Activated CD4-positive, alpha-beta T cell treated with anti-CD3 and anti-CD28 coated beads for 1 hour (primary cell): Measurements from ENCODE around the gene HARBI1.
"Not testable (repeated sequence)": the region's sequence is repeated elsewhere in the genome, so short reads cannot be mapped to it uniquely, and the experiment has no call there.

Experiments
- DNase-seq: peaks from one replicate; pipeline ENCODE4 v3.0.0-alpha.2; 2020

HARBI1 gene

GRCh38 chr11:46594785-46595184, 22.2 kb downstream of the HARBI1 start:
- no peak for DNase-seq

- DNase-seq: no peak
Observed at GRCh38 chr11:46594374-46594700, 22.7 kb downstream of the HARBI1 start.

DNA sequence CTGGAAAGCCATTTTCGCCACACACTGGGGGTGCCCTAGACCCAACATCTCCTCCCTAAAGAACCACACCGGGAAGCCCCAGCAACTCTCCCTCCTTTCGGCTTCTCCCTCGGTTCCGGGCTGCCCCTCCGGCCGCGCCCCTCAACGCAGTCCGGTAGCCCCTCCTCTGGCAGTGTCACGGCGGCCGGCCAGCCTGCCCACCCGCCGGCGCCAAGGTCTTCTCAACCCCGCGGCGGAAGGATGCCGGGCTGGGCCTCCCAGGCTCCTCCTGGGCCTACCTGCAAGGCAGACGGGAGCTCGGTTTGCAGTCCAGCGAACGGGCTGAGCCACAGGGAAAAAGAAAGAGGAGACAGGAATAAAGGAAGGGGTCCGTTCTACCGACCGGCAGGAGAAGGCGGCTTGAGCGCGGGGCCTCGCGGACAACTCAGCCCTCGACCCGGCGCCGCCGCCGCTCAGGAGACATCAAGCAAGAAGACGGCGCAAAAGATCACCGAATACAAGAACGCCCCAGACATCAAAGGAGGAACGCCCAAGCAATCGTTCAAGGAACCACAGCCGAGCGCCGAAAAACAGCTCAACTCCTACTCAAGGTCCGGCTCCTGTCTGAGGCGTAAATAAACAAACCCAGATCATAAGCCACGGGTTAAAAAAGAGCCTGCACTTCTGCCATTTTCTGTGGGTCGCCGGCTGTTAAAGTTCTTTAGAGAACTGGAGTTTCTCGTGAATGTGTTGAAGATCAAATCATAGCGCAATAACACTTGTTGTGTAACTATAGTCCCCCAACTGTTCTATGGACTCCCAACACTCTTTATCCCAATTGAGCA, 23.3 kb downstream of the HARBI1 start, which contains the start of gene AMBRA1:
Gene AMBRA1 (minus strand): TSS at position 474 of the 824 bp plus-strand sequence. CDS start 45,643 bp downstream, outside the sequence.
- peak; percentile 68 for DNase-seq

DNA sequence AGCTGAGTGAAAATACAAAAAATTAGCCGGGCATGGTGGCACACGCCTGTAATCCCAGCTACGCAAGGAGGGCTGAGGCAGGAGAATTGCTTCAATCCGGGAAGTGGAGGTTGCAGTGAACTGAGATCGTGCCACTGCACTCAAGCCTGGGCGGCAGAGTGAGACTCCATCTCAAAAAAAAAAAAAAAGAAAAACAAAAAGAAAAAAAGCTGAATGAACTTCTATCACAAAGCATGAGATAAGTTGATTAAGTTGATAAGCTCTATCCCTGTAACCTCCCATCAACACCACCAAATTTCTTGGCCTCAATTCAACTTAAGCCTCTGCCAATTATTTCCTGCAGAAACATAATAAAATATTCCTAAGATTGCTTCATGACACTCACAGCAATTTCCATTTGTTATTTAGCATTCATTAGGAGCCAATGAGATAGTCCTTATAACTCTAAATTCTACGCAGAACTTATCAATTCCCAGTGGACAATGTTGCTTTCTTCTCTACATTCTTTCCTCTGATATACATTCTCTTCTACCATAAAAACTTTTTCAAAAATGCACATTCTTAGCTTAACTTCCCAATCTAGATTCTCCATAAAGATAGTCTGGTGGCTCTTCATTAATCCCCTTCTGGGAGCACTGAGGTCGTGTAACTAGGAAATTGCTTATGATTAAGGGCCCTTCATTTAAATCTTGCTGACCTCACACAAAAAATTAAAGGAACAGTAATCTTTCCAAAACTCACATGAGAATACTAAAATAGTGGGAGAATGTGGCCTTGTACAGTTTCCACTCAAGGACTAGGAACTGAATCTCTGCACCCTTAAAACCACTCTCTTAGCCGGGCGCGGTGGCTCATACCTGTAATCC, 26.1 kb downstream of the HARBI1 start:
- DNase-seq: no peak

- DNase-seq: no peak
Observed at GRCh38 chr11:46588915-46589314, 28.1 kb downstream of the HARBI1 start.

DNA sequence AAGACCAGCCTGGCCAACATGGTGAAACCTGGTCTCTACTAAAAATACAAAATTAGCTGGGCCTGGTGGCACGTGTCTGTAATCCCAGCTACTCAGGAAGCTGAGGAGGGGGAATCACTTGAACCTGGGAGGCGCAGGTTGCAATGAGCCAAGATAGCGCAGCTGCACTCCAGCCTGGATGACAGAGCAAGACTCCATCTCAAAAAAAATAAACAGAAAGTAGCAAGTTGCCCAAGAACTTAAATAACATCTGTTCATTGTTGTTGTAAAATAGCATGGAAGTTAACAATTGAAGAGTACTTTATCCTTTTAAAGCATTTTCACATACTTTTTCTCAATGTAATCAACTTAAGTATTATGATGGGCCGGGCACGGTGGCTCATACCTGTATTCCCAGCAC, 28.9 kb downstream of the HARBI1 start:
- no peak for DNase-seq

- not testable (repeated sequence) for DNase-seq
Observed at GRCh38 chr11:46583513-46583912, 33.5 kb downstream of the HARBI1 start.

- DNase-seq: no peak
Observed at GRCh38 chr11:46582588-46582987, 34.4 kb downstream of the HARBI1 start.

- DNase-seq: no peak
Observed at GRCh38 chr11:46577058-46577457, 40.0 kb downstream of the HARBI1 start.

DNA sequence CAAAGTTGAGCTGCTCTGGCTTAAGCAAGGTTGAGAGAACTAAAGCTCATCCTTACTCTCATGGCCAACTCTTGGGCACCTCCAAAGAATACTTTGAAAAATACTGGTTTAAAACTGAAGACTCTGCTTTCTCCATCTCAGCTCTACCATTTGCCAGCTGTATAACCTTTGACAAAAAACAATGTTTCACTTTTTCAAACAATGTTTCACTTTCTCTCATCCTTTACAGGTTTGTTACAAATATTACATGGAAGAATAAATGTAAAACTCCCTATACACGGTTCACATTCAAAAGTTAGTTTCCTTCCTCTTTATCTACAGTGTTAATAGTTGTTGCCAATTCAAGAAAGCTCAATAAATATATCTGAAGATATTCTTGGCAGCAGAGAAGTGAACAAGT, 42.4 kb downstream of the HARBI1 start:
- no peak for DNase-seq

DNA sequence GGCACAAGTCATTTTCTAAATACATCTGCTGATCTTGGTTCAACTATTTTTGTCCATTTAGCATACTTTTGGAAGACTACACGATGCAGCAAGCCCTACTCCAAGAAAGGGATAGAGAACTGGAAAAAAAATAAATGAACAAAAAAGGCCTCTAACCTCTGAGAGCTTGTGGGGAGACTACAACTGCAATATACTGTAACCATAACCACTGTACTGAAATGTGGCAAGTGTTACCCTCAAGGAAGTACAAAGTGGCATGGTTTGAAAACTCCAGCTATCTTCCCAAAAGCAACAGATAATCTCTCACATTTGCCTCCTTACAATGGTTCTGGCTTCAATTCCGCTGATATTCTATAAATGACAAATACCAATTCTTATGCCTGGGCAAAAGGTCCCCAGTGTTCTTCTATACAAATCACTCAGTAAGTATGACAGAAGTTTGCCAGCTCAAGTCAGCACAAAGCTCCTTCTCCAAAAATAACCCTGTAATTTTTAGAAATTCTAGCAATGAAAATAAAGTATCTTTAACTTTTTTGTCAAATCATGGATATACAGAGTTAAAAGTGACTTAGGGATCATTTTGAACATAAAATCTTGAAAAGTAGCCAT, 46.1 kb downstream of the HARBI1 start:
- no peak for DNase-seq

GRCh38 chr11:46565232-46565840, 51.7 kb downstream of the HARBI1 start:
- no peak for DNase-seq

- DNase-seq: no peak
Observed at GRCh38 chr11:46564459-46564858, 52.6 kb downstream of the HARBI1 start.

DNA sequence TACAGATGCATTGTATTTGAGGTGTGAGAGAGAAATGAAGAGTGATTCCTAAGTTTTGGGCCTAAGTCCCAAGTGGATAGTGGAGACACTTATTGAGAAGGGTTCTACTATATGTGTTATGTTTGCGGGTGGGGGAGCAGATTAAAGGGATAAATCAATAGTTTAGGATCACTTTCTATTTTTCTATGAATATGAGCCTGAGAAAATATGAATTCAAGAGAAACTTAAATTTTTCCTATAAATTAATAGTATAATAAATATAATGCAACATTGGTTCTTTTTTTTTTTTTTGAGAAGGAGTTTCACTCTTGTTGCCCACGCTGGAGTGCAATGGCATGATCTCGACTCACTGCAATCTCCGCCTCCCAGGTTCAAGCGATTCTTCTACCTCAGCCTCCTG, 54.5 kb downstream of the HARBI1 start:
- DNase-seq: no peak

DNA sequence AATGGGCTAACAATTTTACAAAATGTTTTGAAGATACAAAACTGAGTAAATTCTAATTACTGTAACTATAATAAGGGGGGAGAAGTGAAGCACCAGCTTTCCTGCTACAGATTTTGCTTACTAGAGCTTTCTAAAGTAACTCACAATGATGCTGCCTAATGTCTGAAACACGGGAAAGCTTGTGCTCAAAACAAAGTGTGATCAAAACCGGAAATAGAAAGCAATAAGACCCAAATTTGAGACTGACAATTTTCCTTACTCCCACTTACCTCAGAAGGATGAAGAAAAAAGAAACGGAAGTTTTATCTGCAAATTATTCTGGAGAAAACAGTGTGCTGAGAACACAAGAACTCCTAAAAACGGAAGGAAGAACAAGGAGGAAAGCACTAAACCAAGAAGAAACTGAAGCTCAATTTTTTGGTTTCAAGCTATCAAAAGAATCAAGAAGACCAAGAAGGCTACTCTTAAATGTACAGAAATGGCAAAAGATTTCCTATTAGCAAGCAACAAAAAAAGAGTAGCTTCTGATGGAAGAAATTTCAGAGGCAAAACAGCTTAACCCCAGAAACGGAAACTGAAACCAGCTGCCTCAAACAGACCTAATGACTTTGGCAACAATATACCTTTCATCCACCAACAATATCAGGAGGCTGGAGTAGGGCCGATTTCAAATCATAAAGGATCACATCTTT, 56.6 kb downstream of the HARBI1 start:
- no peak for DNase-seq

DNA sequence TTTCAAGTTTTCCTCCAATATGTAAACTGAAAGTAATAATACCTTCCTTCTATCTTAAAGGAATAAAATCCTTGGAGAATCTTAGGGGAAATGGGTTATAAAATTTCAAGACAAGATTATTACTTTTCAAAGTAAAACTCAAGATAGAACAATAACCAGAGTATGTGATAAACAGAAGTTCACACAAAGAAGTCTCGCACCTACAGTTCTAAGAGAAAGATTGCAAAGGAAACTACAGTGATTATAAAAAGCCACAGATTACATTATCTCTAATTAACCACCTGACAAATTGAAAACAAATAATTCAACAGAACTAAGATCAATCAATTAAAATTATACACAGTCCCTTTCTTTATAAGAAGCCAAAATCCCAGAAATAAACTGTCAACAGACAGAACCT, 57.2 kb downstream of the HARBI1 start:
- DNase-seq: no peak

GRCh38 chr11:46557684-46558151, 59.3 kb downstream of the HARBI1 start:
- no peak for DNase-seq

- DNase-seq: no peak
Observed at GRCh38 chr11:46555267-46556054, 61.6 kb downstream of the HARBI1 start.

GRCh38 chr11:46554213-46555147, 62.5 kb downstream of the HARBI1 start:
- no peak for DNase-seq

- no peak for DNase-seq
Observed at GRCh38 chr11:46553814-46554212, 63.2 kb downstream of the HARBI1 start.
